Hypothalamus (tissue), 51 donors: ENCODE results near the gene TSEN2.
"Not testable (repeated sequence)": the region's sequence is repeated elsewhere in the genome, so short reads cannot be mapped to it uniquely, and the experiment has no call there.

ENCODE experiments used
- DNase-seq, 51 donors: peaks; one replicate each; lab custom pipeline; 2025; lab: John Stamatoyannopoulos, UW

The TSEN2 gene

GRCh38 chr3:12451960-12452359 is 32.3 kb upstream of the TSEN2 start:
- DNase-seq, result no peak

- DNase-seq, result no peak
These were observed 31.6 kb upstream of the TSEN2 start for GRCh38 chr3:12452361-12453330.

- no peak for DNase-seq
These were observed 30.0 kb upstream of the TSEN2 start for GRCh38 chr3:12454076-12454815.

- no peak for DNase-seq
These were observed 29.5 kb upstream of the TSEN2 start for GRCh38 chr3:12454816-12455121.

- DNase-seq, result no peak
These were observed 28.5 kb upstream of the TSEN2 start for GRCh38 chr3:12455740-12456139.

GRCh38 chr3:12456441-12456840 is 27.8 kb upstream of the TSEN2 start:
- no peak for DNase-seq

- DNase-seq, result not testable (repeated sequence)
These were observed 26.9 kb upstream of the TSEN2 start for GRCh38 chr3:12457380-12457779.

GRCh38 chr3:12458901-12459300 is 25.4 kb upstream of the TSEN2 start:
- no peak for DNase-seq

GRCh38 chr3:12460127-12460526 is 24.2 kb upstream of the TSEN2 start:
- DNase-seq, result no peak

GRCh38 chr3:12461097-12461649 is 23.1 kb upstream of the TSEN2 start:
- DNase-seq, result no peak

GRCh38 chr3:12462159-12462947 is 21.9 kb upstream of the TSEN2 start:
- no peak for DNase-seq

- DNase-seq, result no peak
These were observed 20.6 kb upstream of the TSEN2 start for GRCh38 chr3:12463686-12464085.

- no peak for DNase-seq
These were observed 20.1 kb upstream of the TSEN2 start for GRCh38 chr3:12464181-12464580.

- no peak for DNase-seq
These were observed 19.0 kb upstream of the TSEN2 start for GRCh38 chr3:12465151-12465835.

- no peak for DNase-seq
These were observed 18.4 kb upstream of the TSEN2 start for GRCh38 chr3:12465836-12466225.

- DNase-seq, result no peak
These were observed 16.5 kb upstream of the TSEN2 start for GRCh38 chr3:12467746-12468145.

- DNase-seq, result no peak
These were observed 16.0 kb upstream of the TSEN2 start for GRCh38 chr3:12468276-12468675.

- DNase-seq, result no peak
These were observed 15.5 kb upstream of the TSEN2 start for GRCh38 chr3:12468757-12469156.

- DNase-seq, result not testable (repeated sequence)
These were observed 15.1 kb upstream of the TSEN2 start for GRCh38 chr3:12469222-12469621.

GRCh38 chr3:12470111-12470510 is 14.2 kb upstream of the TSEN2 start:
- no peak for DNase-seq
